Upper lobe of left lung (tissue), 4 donors: ENCODE results near the gene RECK.

Source experiments
- CTCF ChIP-seq, 6 experiments: fragments of 450-650 bp in 4 of 6; fragments of 200-600 bp in 2 of 6; sonication (generic) in 2 of 6; IDR thresholded peaks; one replicate each; pipeline ENCODE4 v1.5.1; 2016 to 2019; ENCODE audit warnings: antibody characterized with exemption in 6 of 6
- POLR2A ChIP-seq, 4 donors: fragments of 450-650 bp; IDR thresholded peaks; one replicate each; pipeline ENCODE4 v1.5.1; 2016 to 2017; ENCODE audit warnings: antibody characterized with exemption in 4 of 4, mild to moderate bottlenecking in 2 of 4

DNA sequence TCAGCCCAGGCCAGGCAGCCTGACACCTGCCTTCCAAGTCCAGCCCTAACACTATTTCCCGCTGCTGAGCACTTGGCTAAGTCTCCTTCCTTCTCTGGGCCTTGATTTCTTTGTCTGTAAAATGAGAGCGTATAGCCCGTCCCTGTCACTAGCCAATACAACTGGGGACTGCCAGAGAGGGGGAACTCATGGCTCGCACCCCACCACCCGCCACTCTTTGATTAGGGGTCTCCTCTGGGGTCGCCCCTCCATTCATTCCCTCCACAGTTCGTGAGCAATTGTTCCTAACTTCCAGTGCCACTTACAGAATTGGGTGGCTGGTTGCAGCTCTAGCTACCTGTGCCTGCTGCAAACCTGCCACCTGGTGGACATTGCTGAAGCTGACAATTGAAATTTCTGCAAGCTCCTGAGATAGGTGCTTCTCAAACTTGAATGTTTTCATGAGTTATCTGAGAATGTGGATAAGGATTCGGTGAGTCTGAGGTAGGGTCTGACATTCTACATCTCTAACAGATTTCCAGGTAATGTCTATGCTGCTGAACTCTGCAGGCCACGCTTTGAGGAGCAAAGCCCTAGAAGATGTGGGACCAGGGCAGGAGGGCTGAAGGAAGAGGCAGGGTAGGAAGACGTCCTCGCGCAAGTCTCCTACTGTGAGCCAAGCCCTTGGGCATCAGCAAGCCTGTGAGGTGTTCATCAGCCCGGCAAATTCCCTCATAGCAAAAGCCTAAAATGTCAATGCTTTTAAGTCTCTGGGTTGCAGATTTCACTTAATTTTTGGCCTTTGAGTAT is 13.3 kb upstream of the RECK start:
- no peak for TF ChIP-seq POLR2A (IDR thresholded peaks at IDR 0.05)
- TF ChIP-seq CTCF (IDR thresholded peaks at IDR 0.05): peak; percentile 52 to 80 (median 68)
